ENCODE data around the gene FGD4. TPM values are rescaled to one million over a fixed set of nuclear protein-coding genes. Genes with fewer than 3 reads are reported as not detected.

The FGD4 gene
- total and polyA plus RNA-seq, 2 donors (not counting 3 experiments of a cell fraction or from before 2014, with no cell fraction given), result 6.6 to 44.7 TPM

DNA sequence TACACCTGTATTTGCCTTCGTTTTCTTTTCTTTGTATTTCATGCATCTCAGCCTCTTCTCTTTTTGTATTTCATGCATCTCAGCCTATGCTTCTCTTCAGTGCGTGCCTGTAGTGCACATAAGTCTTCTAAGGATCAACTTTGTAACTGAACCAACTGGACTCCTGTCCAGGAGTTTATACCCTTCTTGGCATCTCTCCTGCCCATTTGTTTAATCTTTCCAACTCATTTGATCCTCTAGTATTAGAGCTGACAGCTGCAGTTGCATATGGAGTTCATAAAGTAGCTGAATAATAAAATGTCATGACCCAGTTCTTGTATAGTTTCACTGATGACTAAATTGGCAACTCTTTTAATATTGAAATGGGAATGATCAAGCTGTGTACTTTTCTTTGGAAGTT is 89.7 kb downstream of the FGD4 start:
- Histone ChIP-seq H3K4me3 (replicated peaks in 1 of 3; ENCODE audit: insufficient read depth in 1 of 3, low read depth in 1 of 3, low read length in 3 of 3) (no peak overlapping the region), H3K4me1 (ENCODE audit: control insufficient read depth, extremely low read depth, insufficient read depth, low read length) (peaks cover 46% of the 10 kb centered on the region), H3K9me3 (replicated peaks; ENCODE audit: control insufficient read depth, insufficient read depth, low read length) (no peaks in the 10 kb centered on the region), H3K27me3 (ENCODE audit: control insufficient read depth in 2 of 2, insufficient read depth in 2 of 2, low read length in 2 of 2) (no peaks in the 10 kb centered on the region), H3K79me2 (ENCODE audit: control insufficient read depth, insufficient read depth, low read length) (peaks cover 5% of the 10 kb centered on the region), H3K36me3 (ENCODE audit: control insufficient read depth in 2 of 2, extremely low read depth in 1 of 2, insufficient read depth in 2 of 2, low read length in 2 of 2) (no peaks in the 10 kb centered on the region), H3K4me2 (ENCODE audit: insufficient read depth, low read length) (no peak overlapping the region), H2AFZ (ENCODE audit: low read depth, low read length) (no peak overlapping the region), H3K27ac (ENCODE audit: insufficient read depth, low read depth, low read length) (no peak overlapping the region), H3K9me1 (replicated peaks; ENCODE audit: control insufficient read depth, extremely low read depth, insufficient read depth, low read length) (no peaks in the 10 kb centered on the region), H4K20me1 (replicated peaks; ENCODE audit: control insufficient read depth, extremely low read depth, insufficient read depth, low read length) (no peaks in the 10 kb centered on the region), H3K9ac (replicated peaks; ENCODE audit: extremely low read depth, insufficient read depth, low read length) (no peak overlapping the region)
- FAIRE-seq, result no peak
- ChIA-PET CTCF (interaction anchor here (1.3 to 5.2 kb wide), 4 partner anchors 13 to 41 kb away, joined by 5 to 23 read pairs (median 6); no protein-coding TSS in a partner anchor), POLR2A (no interaction called here)
- TF ChIP-seq, protein P1, sequence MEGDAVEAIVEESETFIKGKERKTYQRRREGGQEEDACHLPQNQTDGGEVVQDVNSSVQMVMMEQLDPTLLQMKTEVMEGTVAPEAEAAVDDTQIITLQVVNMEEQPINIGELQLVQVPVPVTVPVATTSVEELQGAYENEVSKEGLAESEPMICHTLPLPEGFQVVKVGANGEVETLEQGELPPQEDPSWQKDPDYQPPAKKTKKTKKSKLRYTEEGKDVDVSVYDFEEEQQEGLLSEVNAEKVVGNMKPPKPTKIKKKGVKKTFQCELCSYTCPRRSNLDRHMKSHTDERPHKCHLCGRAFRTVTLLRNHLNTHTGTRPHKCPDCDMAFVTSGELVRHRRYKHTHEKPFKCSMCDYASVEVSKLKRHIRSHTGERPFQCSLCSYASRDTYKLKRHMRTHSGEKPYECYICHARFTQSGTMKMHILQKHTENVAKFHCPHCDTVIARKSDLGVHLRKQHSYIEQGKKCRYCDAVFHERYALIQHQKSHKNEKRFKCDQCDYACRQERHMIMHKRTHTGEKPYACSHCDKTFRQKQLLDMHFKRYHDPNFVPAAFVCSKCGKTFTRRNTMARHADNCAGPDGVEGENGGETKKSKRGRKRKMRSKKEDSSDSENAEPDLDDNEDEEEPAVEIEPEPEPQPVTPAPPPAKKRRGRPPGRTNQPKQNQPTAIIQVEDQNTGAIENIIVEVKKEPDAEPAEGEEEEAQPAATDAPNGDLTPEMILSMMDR (IDR thresholded peaks at IDR 0.05; ENCODE audit: extremely low read depth in 1 of 2, insufficient read depth in 1 of 2, low read depth in 1 of 2, low read length in 2 of 2), result no peak
- TF ChIP-seq, protein P2, sequence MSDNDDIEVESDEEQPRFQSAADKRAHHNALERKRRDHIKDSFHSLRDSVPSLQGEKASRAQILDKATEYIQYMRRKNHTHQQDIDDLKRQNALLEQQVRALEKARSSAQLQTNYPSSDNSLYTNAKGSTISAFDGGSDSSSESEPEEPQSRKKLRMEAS (IDR thresholded peaks at IDR 0.05; ENCODE audit: insufficient read depth, insufficient read length), result no peak
- TF ChIP-seq POLR2A (IDR thresholded peaks at IDR 0.05; ENCODE audit: low read depth, low read length), result no peak
- no peak for TF ChIP-seq FOS (IDR thresholded peaks at IDR 0.05; ENCODE audit: borderline replicate concordance, insufficient read depth, low read length)
- no peak for TF ChIP-seq POLR2AphosphoS5 (IDR thresholded peaks at IDR 0.05; ENCODE audit: insufficient read depth, low read depth, low read length)
- no peak for TF ChIP-seq MYC (IDR thresholded peaks at IDR 0.05; ENCODE audit: low read depth, low read length)
- TF ChIP-seq EZH2 (IDR thresholded peaks at IDR 0.05; ENCODE audit: borderline replicate concordance, low read depth, low read length, severe bottlenecking), result no peak
- TF ChIP-seq GATA2 (IDR thresholded peaks at IDR 0.05; ENCODE audit: insufficient read depth, insufficient read length, low read depth, low read length), result no peak
- TF ChIP-seq JUN (IDR thresholded peaks at IDR 0.05; ENCODE audit: borderline replicate concordance, insufficient read depth, insufficient read length, low read depth), result no peak
- dilution Hi-C loops (cut with MboI; ENCODE audit: extremely low pct_ligation_motif_present, low sequenced_read_pairs), result loop anchor here (10.0 kb wide), 1 partner anchor 46 kb away; no protein-coding TSS in a partner anchor
- BruUV-seq (replicated peaks), result no TSS peak
- no peak for DNase-seq (ENCODE audit: low read depth, low spot score)
- intact Hi-C loops (cut with micrococcal nuclease), result loop anchor here (10.0 kb wide), 1 partner anchor 166 kb away; no protein-coding TSS in a partner anchor

Data from endothelial cell of umbilical vein (primary cell).